SHP77 treated with DMSO at 0.1 percent for 48 hours (cell line): ENCODE results near the gene MCAT.

Source experiments
- DNase-seq: peaks from one replicate; lab custom pipeline; 2025; lab: John Stamatoyannopoulos, UW

Gene MCAT

DNA sequence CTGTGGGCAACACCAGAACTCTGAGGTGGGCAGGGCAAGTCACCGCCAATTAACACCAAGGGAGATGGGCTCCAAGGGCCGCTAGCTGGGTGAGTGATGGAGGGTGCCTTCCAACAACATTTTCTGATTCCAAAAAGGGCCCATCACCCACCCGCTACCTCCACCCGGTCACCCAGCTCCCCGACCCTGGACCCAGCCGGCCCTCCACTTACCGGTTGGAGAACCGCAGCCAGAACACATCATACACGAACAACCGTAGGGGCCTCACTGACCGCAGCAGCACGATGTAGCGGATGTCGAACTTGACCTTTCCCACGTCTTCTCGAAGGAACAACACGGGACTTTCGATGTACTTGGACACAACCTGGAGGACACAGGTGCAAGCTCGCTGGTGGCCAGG lies 29.0 kb upstream of the MCAT start:
- no peak for DNase-seq

DNA sequence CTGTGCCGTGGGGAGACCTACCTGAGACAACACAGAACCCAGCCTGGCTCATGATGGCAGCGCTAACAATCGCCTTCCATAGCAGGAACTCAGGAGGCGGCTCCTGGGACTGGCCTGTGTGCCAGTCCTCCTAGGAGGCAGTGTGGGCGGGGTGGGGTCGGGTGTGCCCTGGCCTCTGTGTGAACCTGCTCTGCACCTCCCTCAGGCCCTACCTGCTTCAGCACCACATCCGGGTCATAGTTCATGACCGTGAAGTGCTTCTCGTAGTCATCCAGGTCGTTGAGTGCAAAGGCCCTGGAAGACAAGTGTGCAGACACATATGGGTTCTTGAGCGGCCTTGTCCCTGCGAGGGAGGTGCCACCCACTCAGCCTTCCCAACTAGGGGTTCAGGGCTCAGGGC lies 28.4 kb upstream of the MCAT start:
- no peak for DNase-seq

DNA sequence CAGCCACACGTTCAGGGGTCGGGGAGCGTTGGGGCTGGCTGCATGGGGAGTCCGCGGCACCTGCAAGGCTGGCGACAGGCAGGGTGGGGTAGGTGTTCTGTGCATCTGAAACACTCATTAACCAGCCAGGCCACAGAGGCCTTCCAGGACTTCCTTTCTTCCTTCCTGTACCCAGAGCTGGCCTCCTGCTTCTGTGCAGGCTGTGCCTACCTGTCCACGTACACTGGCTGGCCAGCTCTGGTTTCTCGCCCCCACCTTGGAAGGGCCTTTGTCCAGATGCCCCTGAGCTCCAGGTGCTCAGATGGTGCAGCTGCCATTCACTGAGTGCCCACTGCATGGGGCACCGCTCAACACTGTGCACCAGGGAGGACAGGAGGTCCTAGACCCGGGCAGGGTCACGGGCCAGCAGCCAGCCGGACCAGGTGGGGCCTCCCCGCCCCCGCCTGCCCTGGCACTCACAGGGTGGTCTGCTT lies 27.9 kb upstream of the MCAT start:
- no peak for DNase-seq

DNA sequence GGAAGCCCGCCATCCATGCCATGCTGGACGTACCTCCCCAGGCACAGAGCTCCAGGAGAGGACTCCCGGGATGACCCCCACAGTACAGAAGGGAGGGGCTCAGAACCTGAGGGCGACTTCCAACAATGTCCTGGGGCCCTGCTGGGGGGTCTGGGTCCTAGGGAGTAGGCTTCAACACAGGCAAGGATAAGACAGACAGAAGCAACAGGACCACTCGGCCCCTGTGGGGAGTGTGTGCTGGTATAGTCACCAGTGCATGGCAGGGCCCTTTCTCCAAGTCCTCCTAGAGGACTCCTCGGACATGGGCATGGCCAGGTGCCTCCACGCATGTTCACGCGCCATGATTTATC lies 26.9 kb upstream of the MCAT start:
- DNase-seq: no peak

DNA sequence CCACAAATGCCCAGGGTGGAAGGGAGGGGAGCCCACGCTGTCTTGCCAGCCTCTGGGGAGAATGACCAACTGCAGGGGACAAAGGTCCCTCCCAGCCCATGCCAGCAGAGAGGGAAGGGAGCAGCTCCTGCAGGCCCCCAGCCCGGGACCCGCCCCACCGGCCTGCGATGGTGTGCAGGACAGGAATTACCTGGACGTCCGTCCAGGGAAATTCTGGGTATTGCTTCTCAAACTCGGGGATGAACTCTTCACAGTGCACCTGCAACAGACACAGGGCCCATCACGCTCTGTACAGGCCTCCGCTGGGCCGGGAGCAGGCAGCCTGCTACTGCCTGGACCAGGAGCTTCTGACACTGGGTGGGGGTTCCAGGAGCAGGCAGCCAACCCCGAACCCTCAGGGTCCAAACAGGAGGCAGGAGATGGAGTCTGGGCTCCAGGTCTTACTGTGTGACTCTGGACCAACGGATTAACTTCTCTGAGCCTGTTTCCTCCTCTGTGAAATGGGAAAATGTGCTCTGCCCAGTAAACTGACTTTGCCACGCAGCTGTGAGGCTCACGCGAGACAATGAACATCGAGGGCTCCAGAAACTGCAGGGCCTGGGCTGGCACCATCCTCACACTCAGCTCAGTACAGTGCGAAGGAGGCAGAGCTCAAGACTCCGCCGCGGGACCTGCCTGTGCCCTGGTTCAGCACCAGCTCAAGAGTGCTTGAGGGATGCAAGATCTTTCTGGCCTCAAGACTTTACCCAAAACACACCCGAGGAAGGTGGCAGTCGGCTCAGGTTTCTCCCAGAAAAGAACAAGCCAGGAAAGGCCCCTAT lies 26.3 kb upstream of the MCAT start:
- no peak for DNase-seq

DNA sequence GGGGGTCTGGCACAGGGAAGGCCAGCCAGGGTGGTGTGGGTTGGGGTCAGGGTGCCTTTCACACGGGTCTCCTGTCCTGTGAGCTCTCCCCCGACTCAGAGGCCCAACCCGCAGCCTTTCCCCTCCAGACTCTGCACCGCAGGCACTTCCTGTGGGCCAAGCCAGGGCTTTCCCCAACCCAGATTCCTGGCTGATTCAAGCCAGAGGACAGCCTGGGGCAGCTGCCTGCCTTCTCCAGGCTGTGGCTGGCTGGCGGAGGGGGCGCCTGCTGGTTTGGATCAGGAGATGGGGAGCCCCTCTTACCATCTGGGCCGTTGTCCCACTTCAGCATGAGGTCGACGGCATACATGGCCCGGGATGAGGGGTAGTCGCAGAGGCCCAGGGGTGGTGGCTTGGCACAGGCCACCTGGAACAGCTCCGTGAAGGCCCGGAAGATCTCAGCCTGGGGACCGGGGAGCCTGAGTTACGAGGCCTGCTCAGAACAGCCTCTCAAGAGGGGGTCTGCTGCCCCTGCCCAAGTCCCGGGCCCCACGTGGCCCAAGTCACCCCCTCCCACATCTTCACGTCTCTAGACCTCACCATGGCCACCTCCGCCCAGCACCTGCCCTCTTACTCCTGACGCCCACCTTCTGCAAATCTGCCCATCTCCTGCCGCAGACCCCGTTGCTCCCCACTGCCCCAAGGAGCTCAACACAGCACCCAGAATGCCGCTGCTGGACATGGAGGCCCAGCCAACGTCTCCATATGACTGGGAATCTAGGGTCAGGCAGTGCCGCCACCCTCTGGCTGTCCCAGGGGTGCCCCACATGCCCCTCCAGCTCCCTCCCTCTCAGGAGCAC lies 25.5 kb upstream of the MCAT start:
- no peak for DNase-seq

DNA sequence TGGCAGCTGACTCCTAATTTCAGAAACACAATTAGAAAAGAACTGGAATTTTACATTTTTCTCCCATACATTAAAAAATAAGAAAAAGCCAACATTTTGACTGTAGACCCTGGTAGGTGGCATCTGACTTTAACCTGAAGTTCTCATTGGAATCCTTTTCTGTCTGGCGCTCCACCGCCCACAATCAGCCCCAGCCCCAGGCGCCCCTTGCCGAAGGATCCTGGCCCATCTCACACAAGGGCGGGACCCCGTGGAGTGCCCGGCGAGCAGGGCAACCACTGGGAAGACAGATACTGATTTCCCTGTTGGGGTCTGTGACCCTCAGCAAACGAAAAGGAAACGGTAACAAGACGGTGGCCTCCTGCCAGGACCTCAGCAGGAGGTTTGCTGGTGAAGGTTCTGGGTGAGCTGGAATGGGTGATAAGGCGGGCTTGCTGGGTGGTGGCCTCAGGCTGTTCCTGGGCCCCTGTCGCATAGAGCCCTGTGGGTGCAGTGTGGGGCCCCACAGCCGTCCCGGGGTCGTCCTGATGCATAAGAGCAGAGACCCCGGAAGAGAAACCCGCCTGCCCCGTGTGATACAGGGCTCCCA lies 23.9 kb upstream of the MCAT start:
- no peak for DNase-seq

DNA sequence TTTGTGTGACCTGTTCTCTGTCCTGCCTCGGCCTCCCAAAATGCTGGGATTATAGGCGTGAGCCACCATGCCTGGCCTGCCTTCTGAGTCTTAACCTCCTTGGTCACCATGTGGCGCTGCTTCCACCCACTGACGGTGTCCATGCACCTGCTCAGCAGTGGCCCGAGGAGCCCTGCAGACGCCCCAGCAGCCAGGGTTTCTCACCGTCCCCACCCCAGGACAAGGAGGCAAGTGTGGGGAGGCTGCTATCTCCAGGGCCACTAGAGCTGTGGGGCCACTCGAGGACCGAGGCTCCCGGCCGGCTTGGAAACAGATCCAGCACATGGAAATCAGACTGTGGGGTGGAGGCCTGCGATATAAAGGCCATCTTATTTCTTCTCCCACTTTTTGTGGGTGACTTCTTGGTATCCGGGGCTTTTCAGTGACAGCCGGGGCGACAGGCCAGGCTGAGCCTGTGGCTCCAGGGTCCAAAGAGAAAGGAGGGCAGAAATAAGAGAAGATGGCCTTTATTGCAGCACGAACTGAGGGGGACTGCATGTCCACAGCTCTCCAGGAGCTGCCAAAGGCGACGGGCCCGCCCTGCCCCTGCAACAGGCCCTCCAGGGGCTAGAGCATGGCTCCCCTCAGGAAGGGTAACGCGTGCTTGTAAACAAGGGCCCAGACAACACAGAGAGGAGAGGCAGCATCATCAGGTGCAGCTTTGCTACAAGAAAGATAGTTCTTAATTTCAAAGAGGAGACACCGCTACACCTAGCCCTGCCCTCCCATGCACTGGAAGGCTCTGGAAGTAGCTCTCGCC lies 23.1 kb upstream of the MCAT start:
- DNase-seq: no peak

DNA sequence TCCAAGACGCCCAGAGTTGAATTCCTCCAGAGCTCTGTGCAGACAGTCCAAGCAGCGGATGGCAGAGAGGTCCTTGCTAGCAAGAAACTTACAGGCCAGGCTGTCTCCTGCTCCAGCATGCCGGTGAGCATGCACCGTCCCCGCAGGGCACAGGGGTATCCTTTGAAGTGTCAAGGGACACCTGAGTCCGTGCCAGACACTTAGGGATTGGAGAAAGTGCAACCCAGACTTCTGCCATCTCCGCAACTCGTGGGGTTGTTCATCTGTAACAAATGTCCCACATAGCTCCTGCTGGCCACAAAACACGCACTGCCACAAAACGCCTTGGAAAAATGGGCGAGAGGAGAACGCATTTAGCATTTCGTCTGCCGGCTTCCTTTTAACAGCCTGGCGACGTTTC lies 21.4 kb upstream of the MCAT start:
- DNase-seq: no peak

DNA sequence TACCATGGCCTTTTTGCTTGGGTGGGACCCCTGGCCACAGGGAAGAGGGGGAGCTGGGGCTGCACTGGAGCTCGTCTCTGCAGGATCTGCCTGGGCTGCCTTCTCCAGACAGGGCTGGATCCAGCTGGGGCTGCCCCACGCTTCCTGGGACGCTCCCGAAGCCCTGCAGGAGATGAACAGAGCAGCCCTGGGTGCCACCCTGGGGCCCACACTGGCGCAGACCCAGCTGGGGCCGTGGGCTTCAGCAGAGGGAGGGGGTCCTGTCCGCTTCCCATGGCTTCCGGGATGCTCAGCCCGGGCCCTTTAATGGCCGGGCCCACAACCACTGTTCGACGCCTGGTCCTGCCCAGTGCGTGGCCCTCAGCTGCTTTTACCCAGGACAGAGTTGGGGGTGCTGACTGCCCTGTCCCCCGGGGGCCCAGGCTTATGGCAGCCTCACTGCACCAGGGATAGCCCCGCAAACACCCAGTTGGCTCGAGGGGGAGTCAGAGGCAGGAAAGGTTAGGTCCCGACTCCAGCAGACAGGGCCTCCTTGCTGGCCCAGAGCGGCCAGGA lies 20.1 kb upstream of the MCAT start:
- DNase-seq: no peak

DNA sequence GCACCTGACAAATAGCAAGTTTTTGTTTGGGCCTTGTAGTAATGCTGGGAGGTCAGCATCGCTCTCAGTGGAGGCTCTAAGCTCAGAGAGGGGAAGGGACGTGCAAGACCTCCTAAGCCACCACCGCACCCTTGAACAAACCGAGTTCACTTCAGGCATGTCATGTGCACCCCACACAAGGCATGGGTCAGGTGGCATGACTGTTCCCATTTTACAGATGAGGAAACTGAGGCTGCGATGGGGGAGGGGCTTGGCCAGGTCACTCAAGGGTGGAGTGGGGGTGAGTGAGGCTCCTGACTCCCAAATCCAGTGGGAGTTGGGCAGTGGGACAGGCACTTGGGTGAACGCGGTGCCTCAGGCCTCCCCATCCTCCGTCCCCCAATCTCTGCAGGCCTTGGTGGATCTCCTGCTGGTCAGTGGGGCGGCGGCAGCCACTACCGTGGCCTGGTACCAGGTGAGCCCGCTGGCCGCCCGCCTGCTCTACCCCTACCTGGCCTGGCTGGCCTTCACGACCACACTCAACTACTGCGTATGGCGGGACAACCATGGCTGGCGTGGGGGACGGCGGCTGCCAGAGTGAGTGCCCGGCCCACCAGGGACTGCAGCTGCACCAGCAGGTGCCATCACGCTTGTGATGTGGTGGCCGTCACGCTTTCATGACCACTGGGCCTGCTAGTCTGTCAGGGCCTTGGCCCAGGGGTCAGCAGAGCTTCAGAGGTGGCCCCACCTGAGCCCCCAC lies 19.4 kb upstream of the MCAT start:
- no peak for DNase-seq

DNA sequence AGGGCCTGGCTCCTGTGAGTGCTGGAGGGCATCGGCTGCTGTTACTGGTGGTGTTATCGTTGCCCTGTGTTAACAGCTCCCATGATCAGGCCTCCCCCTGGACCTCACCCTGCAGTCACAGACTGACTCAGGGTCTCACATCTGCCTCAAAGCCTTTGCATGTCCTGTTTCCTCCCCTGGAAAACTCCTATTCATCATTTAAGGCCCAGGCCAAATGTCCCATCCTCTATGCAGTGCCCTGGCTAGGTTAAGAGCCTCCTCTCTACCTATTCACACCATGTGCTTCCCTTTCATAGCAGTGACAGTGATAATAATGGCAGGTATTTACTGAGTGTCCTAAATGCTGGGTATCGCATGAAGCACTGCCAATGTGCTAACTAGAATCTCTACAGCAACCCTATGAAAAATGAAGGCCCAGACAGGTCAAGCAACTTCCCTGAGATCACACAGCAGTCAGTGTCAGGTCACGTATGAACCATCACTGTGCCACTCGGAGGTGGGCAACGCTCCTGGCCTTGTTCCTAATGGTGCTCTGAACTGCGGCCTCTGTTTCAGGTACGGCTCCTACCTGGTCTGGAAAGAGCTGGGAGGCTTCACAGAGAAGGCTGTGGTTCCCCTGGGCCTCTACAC lies 17.4 kb upstream of the MCAT start:
- no peak for DNase-seq

DNA sequence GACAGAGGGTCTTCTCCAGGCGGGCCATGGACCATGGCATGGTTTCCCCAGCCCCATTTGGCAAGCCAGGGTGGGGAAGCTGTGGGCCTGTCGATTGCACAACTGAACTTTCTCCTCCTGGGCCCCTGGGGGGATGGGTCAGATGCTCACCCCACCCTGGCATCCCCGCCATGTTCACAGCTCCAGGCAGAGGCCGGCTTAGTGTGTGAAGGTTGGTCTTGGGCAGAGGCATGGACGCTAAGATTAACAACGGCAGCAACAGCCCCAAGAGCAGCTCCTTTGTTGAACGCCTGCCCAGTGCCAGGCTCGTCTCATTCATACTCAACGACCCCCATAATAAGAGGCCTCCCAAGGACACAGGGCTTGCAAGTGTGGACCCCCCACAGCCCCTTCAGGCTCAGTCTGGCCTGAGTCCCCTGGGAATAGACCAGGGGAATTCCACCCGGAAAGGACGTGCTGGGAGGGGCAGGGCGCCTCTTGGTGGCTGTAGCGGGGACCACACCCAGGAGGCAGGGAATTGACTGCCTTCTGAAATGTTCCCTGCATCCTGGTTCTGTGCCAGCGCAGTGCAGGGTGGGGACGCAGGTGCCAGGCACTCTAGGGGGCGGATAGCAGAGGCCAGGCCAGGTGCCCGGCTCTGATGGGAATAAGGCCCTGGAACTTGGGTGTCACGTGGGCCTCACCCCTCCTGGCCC lies 16.4 kb upstream of the MCAT start:
- no peak for DNase-seq

DNA sequence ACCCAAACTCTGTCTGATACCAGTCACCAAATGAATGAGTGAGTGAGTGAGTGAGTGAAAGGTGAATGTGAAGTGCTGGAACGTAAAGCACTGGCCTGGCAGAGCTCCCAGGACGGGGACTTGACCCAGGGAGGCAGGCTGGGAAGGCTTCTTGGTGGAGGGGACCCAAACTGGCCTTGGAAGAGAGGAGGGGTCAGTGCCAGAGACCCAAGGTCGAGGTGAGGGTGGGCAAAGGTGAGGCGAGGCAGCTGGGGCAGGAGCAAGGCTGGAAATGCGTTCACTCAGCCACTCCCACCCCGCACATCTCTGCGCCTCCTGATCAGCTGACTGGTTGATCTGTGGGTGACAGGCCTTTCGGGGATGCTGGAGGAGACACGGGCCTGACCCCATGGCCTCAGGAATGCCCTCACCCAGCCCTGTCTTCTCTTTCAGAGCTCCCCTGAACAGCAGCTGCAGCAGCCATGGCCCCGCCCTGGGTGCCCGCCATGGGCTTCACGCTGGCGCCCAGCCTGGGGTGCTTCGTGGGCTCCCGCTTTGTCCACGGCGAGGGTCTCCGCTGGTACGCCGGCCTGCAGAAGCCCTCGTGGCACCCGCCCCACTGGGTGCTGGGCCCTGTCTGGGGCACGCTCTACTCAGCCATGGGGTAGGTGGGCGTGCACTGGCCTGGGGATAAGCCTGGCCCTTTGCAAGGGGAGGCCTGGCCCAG lies 15.7 kb upstream of the MCAT start:
- DNase-seq: no peak

DNA sequence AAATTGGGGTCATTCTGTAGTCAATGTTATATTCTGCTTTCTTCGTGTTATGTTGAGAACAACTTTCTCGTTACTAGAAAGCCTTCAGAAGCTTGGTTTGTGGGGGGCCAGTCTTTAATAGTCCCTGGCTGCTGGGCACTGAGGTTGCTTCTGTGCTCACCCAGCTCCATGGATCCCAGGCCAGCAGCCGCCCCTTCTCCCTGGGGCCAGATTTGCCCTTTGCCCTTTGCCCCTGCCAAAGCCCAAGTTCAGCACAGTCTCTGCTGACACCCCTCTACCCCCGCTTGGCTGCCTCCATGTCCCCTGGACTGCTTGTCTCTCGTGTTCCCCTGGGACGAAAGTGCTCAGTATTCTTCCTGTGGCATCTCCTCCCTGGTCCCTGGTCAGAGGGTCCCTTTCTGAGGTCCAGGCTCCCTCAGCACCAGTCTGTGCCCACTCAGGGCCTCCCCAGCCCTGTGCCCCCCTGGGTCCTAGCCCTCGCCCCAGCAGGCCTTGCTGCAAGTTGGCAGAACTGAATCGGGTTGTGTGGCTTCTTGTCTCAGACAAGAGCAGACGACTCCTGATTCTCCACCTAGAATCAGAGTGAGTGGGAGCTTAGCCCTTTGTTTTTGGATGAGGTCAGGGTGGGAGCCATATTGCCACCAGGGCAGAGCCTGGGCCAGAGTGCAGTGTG lies 14.8 kb upstream of the MCAT start:
- no peak for DNase-seq

DNA sequence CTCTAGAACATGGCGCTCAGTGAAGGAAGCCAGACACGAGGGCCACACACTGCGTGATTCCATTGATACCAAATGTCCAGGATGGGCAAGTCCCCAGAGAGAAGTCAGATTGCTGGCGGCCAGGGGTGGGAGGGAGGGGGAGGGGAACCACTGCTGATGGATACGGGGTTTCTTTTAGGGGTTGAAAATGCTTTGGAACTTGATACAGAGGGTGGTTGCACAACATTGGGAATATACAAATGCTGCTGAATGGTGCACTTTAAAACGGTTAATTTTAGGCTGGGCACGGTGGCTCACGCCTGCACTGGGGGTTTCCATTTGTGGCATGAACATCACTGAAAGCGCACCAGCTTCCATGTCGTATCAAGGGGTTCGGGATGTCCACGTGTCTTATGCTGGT lies 13.2 kb upstream of the MCAT start:
- no peak for DNase-seq

DNA sequence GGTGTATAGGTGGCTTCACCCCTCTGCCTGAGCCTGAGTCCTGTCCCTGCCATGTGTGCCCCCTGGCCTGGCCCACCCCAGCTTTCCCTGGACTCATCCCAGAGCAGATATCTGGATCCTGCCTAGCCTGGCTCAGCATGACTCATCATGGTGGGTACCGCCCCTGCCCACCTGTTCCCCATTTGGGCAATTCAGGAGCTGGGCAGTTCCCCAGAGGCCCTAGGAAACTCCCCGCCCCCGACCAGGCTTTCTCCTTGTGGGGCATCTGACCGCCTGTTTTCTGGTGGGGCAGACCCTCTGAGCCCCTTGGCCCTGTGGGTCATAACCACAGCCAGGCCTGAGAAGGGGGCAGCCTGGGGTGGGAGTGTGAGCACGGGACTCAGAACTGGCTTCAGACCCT lies 12.6 kb upstream of the MCAT start:
- no peak for DNase-seq

DNA sequence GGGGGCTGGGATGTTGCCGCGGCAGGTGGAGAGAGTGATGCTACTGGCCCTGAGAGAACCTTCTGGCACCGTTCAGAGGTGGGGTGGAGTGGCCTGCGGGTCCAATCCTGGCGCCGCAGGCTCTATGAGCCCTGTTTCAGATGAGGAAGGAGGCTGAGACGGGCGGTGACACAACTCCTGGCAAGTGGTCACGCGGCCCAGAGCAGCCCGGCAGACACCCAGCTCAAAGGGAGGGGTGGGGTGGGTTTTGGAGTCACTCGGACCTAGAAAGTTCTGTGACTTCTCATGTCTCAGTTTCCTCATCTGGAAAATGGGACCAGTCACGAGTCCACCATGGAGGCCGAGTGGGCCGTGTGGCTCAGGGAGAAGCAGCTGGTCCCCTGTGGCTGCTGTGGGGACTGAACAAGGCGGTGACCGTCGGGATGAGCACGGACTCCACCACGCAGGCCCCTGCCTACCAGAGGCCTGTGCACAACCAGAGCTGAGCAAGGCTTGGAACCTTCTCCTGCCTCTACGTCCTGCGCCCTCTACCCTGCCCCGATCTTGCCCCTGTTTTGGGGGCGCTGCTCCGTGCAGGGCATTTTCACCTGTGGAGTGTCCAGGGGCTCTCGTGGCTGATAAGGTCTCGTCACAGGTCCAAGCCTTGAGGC lies 11.8 kb upstream of the MCAT start:
- DNase-seq: no peak
